HepG2 (cell line): Measurements from ENCODE around the gene SLC41A3. TPM values are rescaled to one million over a fixed set of nuclear protein-coding genes. Genes with fewer than 3 reads are reported as not detected.

Experiments
- ATAC-seq: fragments of 200-7000 bp; cut with Tn5 transposase; 3 replicates; pipeline ENCODE4 v1.9.1; 2020; ENCODE audit warnings: mild to moderate bottlenecking, moderate library complexity
- BruUV-seq: library from RNA; stranded (reverse); fragments of 400-500 nt; replicated peaks from 2 replicates; lab custom pipeline; 2021; lab: Mats Ljungman, UMichigan
- CTCF ChIA-PET: fragments of 300-600 bp; formaldehyde crosslinking; extraction: SDS; loops from one replicate; lab custom pipeline; 2021; ENCODE audit warnings: low total read pairs, inconsistent platforms, low intra/inter-chr PET ratio; lab: Yijun Ruan, JAX
- POLR2A ChIA-PET: fragments of 350-600 bp; sonication (Branson Sonifier 250); formaldehyde crosslinking; loops from one replicate; lab custom pipeline; 2020; ENCODE audit warnings: antibody characterized with exemption, inconsistent platforms; lab: Yijun Ruan, JAX
- DNase-seq: peaks from one replicate; pipeline ENCODE4 v3.0.0-alpha.2; 2015; ENCODE audit warnings: low spot score
- FAIRE-seq: peaks from 3 replicates; lab custom pipeline; 2011; peaks lifted over from hg19 to GRCh38; lab: Jason Lieb, UNC
- H2AFZ ChIP-seq: one replicate; pipeline ENCODE4 v1.6.1; 2011; ENCODE audit warnings: low read length, inconsistent platforms
- H3K27ac ChIP-seq: fragments of 300-600 bp; 3 replicates; pipeline ENCODE4 v1.8.0; 2011; ENCODE audit warnings: mixed run types, mild to moderate bottlenecking, mixed read lengths, low read length, inconsistent platforms; ENCODE audit not compliant: insufficient read depth; ENCODE audit errors: extremely low read length
- H3K27me3 ChIP-seq, 2 experiments: fragments of 200-600 bp in 1 of 2; 2 replicates in 1 of 2; 3 replicates in 1 of 2; pipeline versions ENCODE4 v1.6.0 to v1.8.0; 2011; ENCODE audit warnings: low read length in 2 of 2, mild to moderate bottlenecking in 2 of 2, moderate library complexity in 2 of 2, inconsistent platforms in 1 of 2; ENCODE audit not compliant: insufficient read depth in 2 of 2, control insufficient read depth in 1 of 2
- H3K36me3 ChIP-seq, 2 experiments: fragments of 200-600 bp in 1 of 2; replicated peaks in 1 of 2; 2 replicates in 1 of 2; 3 replicates in 1 of 2; pipeline versions ENCODE4 v1.5.1 to v1.8.0; 2011; ENCODE audit warnings: low read length in 2 of 2, inconsistent platforms in 1 of 2; ENCODE audit not compliant: insufficient read depth in 2 of 2, control insufficient read depth in 1 of 2
- H3K4me1 ChIP-seq: 2 replicates; pipeline ENCODE4 v1.5.1; 2012; ENCODE audit warnings: low read length, inconsistent platforms; ENCODE audit not compliant: insufficient read depth
- H3K4me2 ChIP-seq: 2 replicates; pipeline ENCODE4 v1.6.0; 2011; ENCODE audit warnings: low read depth, low read length, inconsistent platforms
- H3K4me3 ChIP-seq, 3 experiments: fragments of 200-600 bp in 1 of 3; sonication (generic), shearing (Covaris generic) in 1 of 3; replicated peaks in 1 of 3; 2 replicates each; pipeline ENCODE4 v1.5.1; 2011 to 2016; ENCODE audit warnings: low read length in 3 of 3, inconsistent platforms in 2 of 3, low read depth in 2 of 3, mild to moderate bottlenecking in 2 of 3, control low read depth in 1 of 3, mixed read lengths in 1 of 3; ENCODE audit not compliant: insufficient read depth in 1 of 3
- H3K79me2 ChIP-seq: one replicate; pipeline ENCODE4 v1.6.1; 2011; ENCODE audit warnings: low read length, inconsistent platforms; ENCODE audit not compliant: insufficient read depth
- H3K9ac ChIP-seq: 2 replicates; pipeline ENCODE4 v1.6.0; 2011; ENCODE audit warnings: mild to moderate bottlenecking, low read depth, low read length, inconsistent platforms; ENCODE audit not compliant: insufficient read depth
- H3K9me3 ChIP-seq: 2 replicates; pipeline ENCODE4 v1.5.1; 2012; ENCODE audit warnings: mild to moderate bottlenecking, low read length
- H4K20me1 ChIP-seq: 2 replicates; pipeline ENCODE4 v1.6.0; 2011; ENCODE audit warnings: inconsistent platforms, mild to moderate bottlenecking, low read length, moderate library complexity; ENCODE audit not compliant: insufficient read depth
- FOXP1 ChIP-seq, 2 experiments: fragments of 450-650 bp in 1 of 2; IDR thresholded peaks; 2 replicates each; pipeline ENCODE4 v1.6.1; 2017 to 2018; ENCODE audit warnings: antibody characterized with exemption in 1 of 2
- PHF21A ChIP-seq: sonication (generic); formaldehyde crosslinking; IDR thresholded peaks from 2 replicates; pipeline ENCODE4 v1.5.0; 2020; ENCODE audit warnings: mild to moderate bottlenecking, missing genetic modification reagents
- RFX3 ChIP-seq: IDR thresholded peaks from 2 replicates; pipeline ENCODE4 v1.6.1; 2016; ENCODE audit warnings: missing biosample characterization, missing genetic modification reagents
- SNAPC2 ChIP-seq: sonication (generic); formaldehyde crosslinking; IDR thresholded peaks from 2 replicates; pipeline ENCODE4 v1.8.1; 2022; ENCODE audit warnings: mild to moderate bottlenecking, missing genetic modification reagents
- ZNF3 ChIP-seq: IDR thresholded peaks from 2 replicates; pipeline ENCODE4 v1.7.0; 2017; ENCODE audit warnings: inconsistent platforms
- ZNF513 ChIP-seq: sonication (generic); formaldehyde crosslinking; conservative IDR thresholded peaks from 2 replicates; pipeline ENCODE4 v1.5.0; 2020; ENCODE audit warnings: missing genetic modification reagents
- ZNF788 ChIP-seq: sonication (generic); formaldehyde crosslinking; IDR thresholded peaks from 2 replicates; pipeline ENCODE4 v1.5.0; 2020; ENCODE audit warnings: mild to moderate bottlenecking, missing genetic modification reagents, borderline replicate concordance
- WGBS: methylation state at CpG from one replicate; pipeline ENCODE4 v1.1.6; 2017; ENCODE audit warnings: low lambda C conversion rate; 5-methylcytosine and 5-hydroxymethylcytosine counted together
- in situ Hi-C: cut with HindIII; loops from 2 replicates; pipeline ENCODE4 v1.10.0; 2017; ENCODE audit warnings: low pct_unique_long_range_greater_than_20kb; ENCODE audit not compliant: extremely low pct_ligation_motif_present
- intact Hi-C: fragments of 100-400 bp; cut with micrococcal nuclease; formaldehyde crosslinking; loops from one replicate; pipeline ENCODE4 v1.10.0; 2022; ENCODE audit not compliant: unreplicated experiment
- polyA plus RNA-seq, 8 experiments: library from polyadenylated mRNA; depleted of rRNA in 3 of 8; stranded (reverse) in 7 of 8; unstranded in 1 of 8; fragments of >200 nt; fragmentation: Illumina TruSeq in 4 of 8; extraction: Trizol in 4 of 8; gene quantifications; 2 replicates each; pipeline versions ENCODE4 v1.2.1 to v1.2.3, GENCODE V29; 2011 to 2016; ENCODE audit warnings: low read depth in 4 of 8, missing spikeins in 1 of 8, mixed read lengths in 1 of 8; ENCODE audit not compliant: insufficient read depth in 1 of 8
- total RNA-seq, 5 experiments: library from RNA; depleted of rRNA; stranded (reverse); fragments of >200 nt; fragmentation: Illumina TruSeq; extraction: Trizol; gene quantifications; 2 replicates each; pipeline ENCODE4 v1.2.3, GENCODE V29; 2016; ENCODE audit warnings: low read depth in 1 of 5
- TF ChIP-seq, protein P1 (sequence below): sonication (generic); formaldehyde crosslinking; IDR thresholded peaks from 2 replicates; pipeline ENCODE4 v1.5.0; 2020; ENCODE audit warnings: mild to moderate bottlenecking, missing genetic modification reagents, borderline replicate concordance

The SLC41A3 gene
- total and polyA plus RNA-seq, 2 of the 13 experiments (the other 11 are each of a cell fraction or from before 2014, with no cell fraction given): 26.0 to 71.1 TPM

DNA sequence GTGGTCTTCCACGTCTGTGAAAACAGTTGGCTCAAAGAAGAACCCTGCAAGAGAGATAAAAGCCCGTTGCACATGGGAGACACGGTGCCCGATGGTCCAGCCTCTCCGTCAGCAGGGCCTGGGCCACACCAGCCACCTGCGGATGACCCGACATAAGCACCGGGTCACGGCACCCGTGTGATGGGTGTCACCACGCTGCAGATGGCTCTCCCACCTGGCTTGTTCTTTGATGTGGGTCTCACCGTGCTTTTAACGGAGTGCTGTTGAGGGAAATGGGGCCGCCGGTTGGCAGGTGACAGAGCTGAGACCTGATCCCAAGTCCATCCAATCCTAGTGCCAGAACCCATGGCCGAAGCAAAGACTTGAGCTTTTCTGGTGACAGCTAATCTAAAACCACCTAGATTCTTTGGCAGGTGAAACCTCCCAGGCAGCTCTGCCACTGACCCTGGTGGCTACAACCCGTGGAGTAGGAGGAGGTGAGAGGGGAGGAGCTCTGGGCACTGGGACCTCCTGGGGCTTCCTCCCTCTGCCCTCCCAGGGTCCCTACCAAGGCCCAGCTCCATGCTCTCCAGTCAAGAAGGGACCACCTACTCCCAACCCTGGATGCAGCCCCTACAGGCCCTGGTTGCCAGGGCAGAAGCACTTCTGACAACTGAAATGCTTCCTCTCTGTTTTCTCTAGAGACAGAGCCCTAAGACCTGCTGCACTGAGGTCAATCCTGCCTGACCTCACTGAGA, 23.4 kb upstream of the SLC41A3 start:
- Histone ChIP-seq H3K9me3 (no peaks in the 10 kb centered on the region), H3K36me3 (peaks cover 3 to 5% of the 10 kb centered on the region in 2 experiments; a peak in 3 of 5 replicates), H3K4me1 (no peaks in the 10 kb centered on the region), H3K4me2 (no peak overlapping the region), H3K27me3 (no peaks in the 10 kb centered on the region), H3K27ac (no peak overlapping the region), H3K79me2 (no peaks in the 10 kb centered on the region), H2AFZ (no peak overlapping the region), H3K4me3 (no peak overlapping the region), H3K9ac (no peak overlapping the region), H4K20me1 (no peaks in the 10 kb centered on the region)
- in situ Hi-C loops: no loop called here
- intact Hi-C loops: no loop called here
- TF ChIP-seq RFX3 (CRISPR knock-in tag) (no peak), ZNF3 (no peak), ZNF513 (CRISPR knock-in tag) (no peak), ZNF788 (CRISPR knock-in tag) (no peak), SNAPC2 (no peak), FOXP1 (IDR thresholded peaks at IDR 0.05) (no peak), FOXP1 (CRISPR knock-in tag; IDR thresholded peaks at IDR 0.05) (no peak), PHF21A (CRISPR knock-in tag) (no peak)
- TF ChIP-seq, protein P1, sequence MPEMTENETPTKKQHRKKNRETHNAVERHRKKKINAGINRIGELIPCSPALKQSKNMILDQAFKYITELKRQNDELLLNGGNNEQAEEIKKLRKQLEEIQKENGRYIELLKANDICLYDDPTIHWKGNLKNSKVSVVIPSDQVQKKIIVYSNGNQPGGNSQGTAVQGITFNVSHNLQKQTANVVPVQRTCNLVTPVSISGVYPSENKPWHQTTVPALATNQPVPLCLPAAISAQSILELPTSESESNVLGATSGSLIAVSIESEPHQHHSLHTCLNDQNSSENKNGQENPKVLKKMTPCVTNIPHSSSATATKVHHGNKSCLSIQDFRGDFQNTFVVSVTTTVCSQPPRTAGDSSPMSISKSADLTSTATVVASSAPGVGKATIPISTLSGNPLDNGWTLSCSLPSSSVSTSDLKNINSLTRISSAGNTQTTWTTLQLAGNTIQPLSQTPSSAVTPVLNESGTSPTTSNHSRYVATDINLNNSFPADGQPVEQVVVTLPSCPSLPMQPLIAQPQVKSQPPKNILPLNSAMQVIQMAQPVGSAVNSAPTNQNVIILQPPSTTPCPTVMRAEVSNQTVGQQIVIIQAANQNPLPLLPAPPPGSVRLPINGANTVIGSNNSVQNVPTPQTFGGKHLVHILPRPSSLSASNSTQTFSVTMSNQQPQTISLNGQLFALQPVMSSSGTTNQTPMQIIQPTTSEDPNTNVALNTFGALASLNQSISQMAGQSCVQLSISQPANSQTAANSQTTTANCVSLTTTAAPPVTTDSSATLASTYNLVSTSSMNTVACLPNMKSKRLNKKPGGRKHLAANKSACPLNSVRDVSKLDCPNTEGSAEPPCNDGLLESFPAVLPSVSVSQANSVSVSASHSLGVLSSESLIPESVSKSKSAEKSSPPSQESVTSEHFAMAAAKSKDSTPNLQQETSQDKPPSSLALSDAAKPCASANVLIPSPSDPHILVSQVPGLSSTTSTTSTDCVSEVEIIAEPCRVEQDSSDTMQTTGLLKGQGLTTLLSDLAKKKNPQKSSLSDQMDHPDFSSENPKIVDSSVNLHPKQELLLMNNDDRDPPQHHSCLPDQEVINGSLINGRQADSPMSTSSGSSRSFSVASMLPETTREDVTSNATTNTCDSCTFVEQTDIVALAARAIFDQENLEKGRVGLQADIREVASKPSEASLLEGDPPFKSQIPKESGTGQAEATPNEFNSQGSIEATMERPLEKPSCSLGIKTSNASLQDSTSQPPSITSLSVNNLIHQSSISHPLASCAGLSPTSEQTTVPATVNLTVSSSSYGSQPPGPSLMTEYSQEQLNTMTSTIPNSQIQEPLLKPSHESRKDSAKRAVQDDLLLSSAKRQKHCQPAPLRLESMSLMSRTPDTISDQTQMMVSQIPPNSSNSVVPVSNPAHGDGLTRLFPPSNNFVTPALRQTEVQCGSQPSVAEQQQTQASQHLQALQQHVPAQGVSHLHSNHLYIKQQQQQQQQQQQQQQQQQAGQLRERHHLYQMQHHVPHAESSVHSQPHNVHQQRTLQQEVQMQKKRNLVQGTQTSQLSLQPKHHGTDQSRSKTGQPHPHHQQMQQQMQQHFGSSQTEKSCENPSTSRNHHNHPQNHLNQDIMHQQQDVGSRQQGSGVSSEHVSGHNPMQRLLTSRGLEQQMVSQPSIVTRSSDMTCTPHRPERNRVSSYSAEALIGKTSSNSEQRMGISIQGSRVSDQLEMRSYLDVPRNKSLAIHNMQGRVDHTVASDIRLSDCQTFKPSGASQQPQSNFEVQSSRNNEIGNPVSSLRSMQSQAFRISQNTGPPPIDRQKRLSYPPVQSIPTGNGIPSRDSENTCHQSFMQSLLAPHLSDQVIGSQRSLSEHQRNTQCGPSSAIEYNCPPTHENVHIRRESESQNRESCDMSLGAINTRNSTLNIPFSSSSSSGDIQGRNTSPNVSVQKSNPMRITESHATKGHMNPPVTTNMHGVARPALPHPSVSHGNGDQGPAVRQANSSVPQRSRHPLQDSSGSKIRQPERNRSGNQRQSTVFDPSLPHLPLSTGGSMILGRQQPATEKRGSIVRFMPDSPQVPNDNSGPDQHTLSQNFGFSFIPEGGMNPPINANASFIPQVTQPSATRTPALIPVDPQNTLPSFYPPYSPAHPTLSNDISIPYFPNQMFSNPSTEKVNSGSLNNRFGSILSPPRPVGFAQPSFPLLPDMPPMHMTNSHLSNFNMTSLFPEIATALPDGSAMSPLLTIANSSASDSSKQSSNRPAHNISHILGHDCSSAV (CRISPR knock-in tag): no peak
- ChIA-PET POLR2A (no interaction called here), CTCF (no interaction called here)
- no peak for DNase-seq
- BruUV-seq: no TSS peak
- WGBS: 87% methylated on average over 13 of the region's 17 CpGs
- FAIRE-seq: no peak
- no peak for ATAC-seq
